ENCODE data around the gene PRDM8.

- TF ChIP-seq CTCF (IDR thresholded peaks at IDR 0.05; ENCODE audit: low read depth, low read length), result no peak
- no peak for TF ChIP-seq EZH2phosphoT487 (IDR thresholded peaks at IDR 0.05; ENCODE audit: low read depth)
These were observed 9.6 kb upstream of the PRDM8 start for GRCh38 chr4:80187677-80188076.
